GM19239 (cell line): ENCODE results near the gene COX7A2L.
"Not testable (repeated sequence)": the region's sequence is repeated elsewhere in the genome, so short reads cannot be mapped to it uniquely, and the experiment has no call there.

Experiments
- DNase-seq: peaks from one replicate; pipeline ENCODE4 v3.0.0; 2011; ENCODE audit warnings: low spot score; ENCODE audit not compliant: insufficient read length
- FAIRE-seq: peaks from 2 replicates; lab custom pipeline; 2011; peaks lifted over from hg19 to GRCh38; lab: Jason Lieb, UNC

Gene COX7A2L

GRCh38 chr2:42340938-42341636 is 19.9 kb downstream of the COX7A2L start:
- DNase-seq, result no peak
- FAIRE-seq, result no peak

- FAIRE-seq (no peak), DNase-seq (no peak)
Measured at GRCh38 chr2:42340045-42340937, 20.7 kb downstream of the COX7A2L start.

- no peak for FAIRE-seq
- DNase-seq, result no peak
Measured at GRCh38 chr2:42339191-42339912, 21.7 kb downstream of the COX7A2L start.

- DNase-seq (no peak), FAIRE-seq (no peak)
Measured at GRCh38 chr2:42338567-42339190, 22.3 kb downstream of the COX7A2L start.

- FAIRE-seq (no peak), DNase-seq (no peak)
Measured at GRCh38 chr2:42337846-42338566, 23.0 kb downstream of the COX7A2L start.

- DNase-seq (no peak), FAIRE-seq (no peak)
Measured at GRCh38 chr2:42337356-42337820, 23.6 kb downstream of the COX7A2L start.

- DNase-seq (no peak), FAIRE-seq (no peak)
Measured at GRCh38 chr2:42336361-42336965, 24.6 kb downstream of the COX7A2L start.

- FAIRE-seq (no peak), DNase-seq (no peak)
Measured at GRCh38 chr2:42335514-42336104, 25.4 kb downstream of the COX7A2L start.

GRCh38 chr2:42334865-42335264 is 26.2 kb downstream of the COX7A2L start:
- not testable (repeated sequence) for DNase-seq, FAIRE-seq

- DNase-seq (no peak), FAIRE-seq (no peak)
Measured at GRCh38 chr2:42334220-42334619, 26.8 kb downstream of the COX7A2L start.

- DNase-seq (no peak), FAIRE-seq (no peak)
Measured at GRCh38 chr2:42333579-42333978, 27.4 kb downstream of the COX7A2L start.

GRCh38 chr2:42332575-42332974 is 28.4 kb downstream of the COX7A2L start:
- FAIRE-seq, result no peak
- no peak for DNase-seq

- DNase-seq (no peak), FAIRE-seq (no peak)
Measured at GRCh38 chr2:42331569-42332284, 29.3 kb downstream of the COX7A2L start.

GRCh38 chr2:42329736-42330135 is 31.3 kb downstream of the COX7A2L start:
- DNase-seq (no peak), FAIRE-seq (no peak)

GRCh38 chr2:42328923-42329322 is 32.1 kb downstream of the COX7A2L start:
- FAIRE-seq, result no peak
- no peak for DNase-seq

GRCh38 chr2:42328148-42328833 is 32.7 kb downstream of the COX7A2L start:
- DNase-seq, result peak; percentile 14
- FAIRE-seq, result peak; percentile 42

- FAIRE-seq, result no peak
- no peak for DNase-seq
Measured at GRCh38 chr2:42327125-42327524, 33.9 kb downstream of the COX7A2L start.

GRCh38 chr2:42325609-42326008 is 35.4 kb downstream of the COX7A2L start:
- DNase-seq, result no peak
- FAIRE-seq, result no peak
